ENCODE results near the gene CAMK2A. TPM values are rescaled to one million over a fixed set of nuclear protein-coding genes. Genes with fewer than 3 reads are reported as not detected.

The CAMK2A gene
- total and polyA plus RNA-seq, 11 donors: 3.2 to 26.0 (median 15.2) TPM

DNA sequence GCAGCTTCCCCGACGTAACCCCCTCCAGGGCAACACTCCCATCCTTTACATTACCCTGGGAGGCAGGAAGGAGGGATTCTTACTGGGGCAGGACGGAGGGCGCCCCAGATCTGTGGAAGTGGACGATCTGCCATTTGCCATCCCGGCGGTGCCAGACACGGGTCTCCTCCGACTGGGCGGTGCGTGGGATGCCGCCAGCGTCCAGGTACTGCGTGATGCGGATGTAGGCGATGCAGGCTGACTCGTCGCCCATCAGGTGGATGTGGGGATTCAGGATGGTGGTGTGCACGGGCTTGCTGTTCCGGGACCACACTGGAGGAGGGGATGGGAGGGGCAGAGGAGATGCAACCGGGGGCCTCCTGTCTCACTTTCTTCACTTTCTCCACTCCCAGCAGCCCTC is 66.7 kb downstream of the CAMK2A start:
- H3K9me3 ChIP-seq: no peaks in the 10 kb centered on the region
- H3K36me3 ChIP-seq: no peaks in the 10 kb centered on the region
- no peak for TF ChIP-seq POLR2A (IDR thresholded peaks at IDR 0.05)
- TF ChIP-seq, protein P1, sequence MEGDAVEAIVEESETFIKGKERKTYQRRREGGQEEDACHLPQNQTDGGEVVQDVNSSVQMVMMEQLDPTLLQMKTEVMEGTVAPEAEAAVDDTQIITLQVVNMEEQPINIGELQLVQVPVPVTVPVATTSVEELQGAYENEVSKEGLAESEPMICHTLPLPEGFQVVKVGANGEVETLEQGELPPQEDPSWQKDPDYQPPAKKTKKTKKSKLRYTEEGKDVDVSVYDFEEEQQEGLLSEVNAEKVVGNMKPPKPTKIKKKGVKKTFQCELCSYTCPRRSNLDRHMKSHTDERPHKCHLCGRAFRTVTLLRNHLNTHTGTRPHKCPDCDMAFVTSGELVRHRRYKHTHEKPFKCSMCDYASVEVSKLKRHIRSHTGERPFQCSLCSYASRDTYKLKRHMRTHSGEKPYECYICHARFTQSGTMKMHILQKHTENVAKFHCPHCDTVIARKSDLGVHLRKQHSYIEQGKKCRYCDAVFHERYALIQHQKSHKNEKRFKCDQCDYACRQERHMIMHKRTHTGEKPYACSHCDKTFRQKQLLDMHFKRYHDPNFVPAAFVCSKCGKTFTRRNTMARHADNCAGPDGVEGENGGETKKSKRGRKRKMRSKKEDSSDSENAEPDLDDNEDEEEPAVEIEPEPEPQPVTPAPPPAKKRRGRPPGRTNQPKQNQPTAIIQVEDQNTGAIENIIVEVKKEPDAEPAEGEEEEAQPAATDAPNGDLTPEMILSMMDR (IDR thresholded peaks at IDR 0.05): no peak
- DNase-seq (no peak), ATAC-seq (no peak)
- H3K27me3 ChIP-seq: no peaks in the 10 kb centered on the region
- no peak overlapping the region for H3K27ac ChIP-seq
- H3K4me3 ChIP-seq: no peak overlapping the region
- WGBS, 4 donors: 91 to 95% (median 94%) methylated on average over 18 to 21 of the region's 21 CpGs
- H3K4me1 ChIP-seq: peaks cover 0 to 5% (median 1%) of the 10 kb centered on the region in 12 donors
- intact Hi-C loops (cut with DNase I): loop anchor here in 1 of 10 donors (5.0 kb wide), 1 partner anchor 196 kb away; no protein-coding TSS in a partner anchor

DNA sequence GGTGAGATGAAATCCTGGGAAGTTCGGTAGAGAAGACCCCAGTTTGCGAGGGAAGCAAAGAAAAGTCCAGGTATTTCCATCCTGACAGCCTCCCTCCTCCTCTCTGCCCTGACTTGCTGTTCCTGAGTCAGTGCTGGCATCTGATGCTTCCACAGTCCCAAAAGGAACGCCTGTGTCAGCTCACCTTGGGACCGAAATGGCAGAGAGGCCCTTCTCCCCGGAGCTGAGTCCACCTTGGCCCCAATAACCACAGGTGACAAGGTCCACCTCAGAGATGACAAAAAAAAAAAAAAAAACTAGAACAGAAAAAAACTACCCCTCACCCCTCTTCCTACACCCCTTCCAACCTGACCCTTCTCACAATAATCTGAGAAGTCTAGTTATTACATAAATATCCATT is 68.1 kb downstream of the CAMK2A start:
- 81 to 85% (median 84%) methylated on average over 5 of the region's 5 CpGs for WGBS, 4 donors
- TF ChIP-seq, protein P1 (IDR thresholded peaks at IDR 0.05): no peak
- no peak for TF ChIP-seq POLR2A (IDR thresholded peaks at IDR 0.05)
- intact Hi-C loops (cut with DNase I): loop anchor here in 1 of 10 donors (5.0 kb wide), 1 partner anchor 194 kb away; no protein-coding TSS in a partner anchor

DNA sequence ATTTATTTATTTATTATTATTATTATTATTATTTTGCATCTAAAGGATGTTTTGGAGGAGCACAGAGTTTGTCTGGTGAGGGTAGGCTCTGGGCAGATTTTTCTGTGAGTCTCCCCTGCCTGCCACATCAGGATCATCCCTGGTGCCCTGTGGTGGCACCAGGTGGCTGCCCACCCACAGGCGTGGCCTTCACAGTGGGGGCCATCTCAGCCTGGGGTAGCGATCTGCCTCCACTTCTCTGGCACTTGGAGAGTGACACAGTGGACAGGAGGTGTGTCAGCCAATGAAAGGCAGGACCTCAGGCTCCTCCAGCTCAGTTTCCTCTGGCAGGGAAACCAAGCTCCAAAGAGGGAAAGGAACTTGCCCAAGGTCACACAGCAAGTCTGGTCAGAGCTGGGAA is 69.7 kb downstream of the CAMK2A start:
- intact Hi-C loops (cut with DNase I): loop anchor here (2.0 to 10.0 kb wide), 8 partner anchors 89 to 585 kb away; no protein-coding TSS in a partner anchor
- TF ChIP-seq, protein P1 (IDR thresholded peaks at IDR 0.05): no peak
- no peak for TF ChIP-seq POLR2A (IDR thresholded peaks at IDR 0.05)
- H3K9me3 ChIP-seq: no peaks in the 10 kb centered on the region
- H3K36me3 ChIP-seq: no peaks in the 10 kb centered on the region
- ATAC-seq (no peak), DNase-seq (no peak)
- H3K4me1 ChIP-seq: peaks cover 0 to 21% (median 4%) of the 10 kb centered on the region in 12 donors
- no peaks in the 10 kb centered on the region for H3K27me3 ChIP-seq
- 69 to 91% (median 84%) methylated on average over 2 of the region's 2 CpGs for WGBS, 4 donors
- H3K4me3 ChIP-seq: no peak overlapping the region
- no peak overlapping the region for H3K27ac ChIP-seq

More for the DNA sequence above, 68.1 kb downstream of the CAMK2A start:
- Histone ChIP-seq H3K9me3 (no peaks in the 10 kb centered on the region), H3K4me3 (no peak overlapping the region), H3K4me1 (peaks cover 0 to 10% (median 4%) of the 10 kb centered on the region in 12 donors), H3K27me3 (no peaks in the 10 kb centered on the region), H3K36me3 (no peaks in the 10 kb centered on the region), H3K27ac (no peak overlapping the region)
- ATAC-seq (no peak), DNase-seq (no peak)

DNA sequence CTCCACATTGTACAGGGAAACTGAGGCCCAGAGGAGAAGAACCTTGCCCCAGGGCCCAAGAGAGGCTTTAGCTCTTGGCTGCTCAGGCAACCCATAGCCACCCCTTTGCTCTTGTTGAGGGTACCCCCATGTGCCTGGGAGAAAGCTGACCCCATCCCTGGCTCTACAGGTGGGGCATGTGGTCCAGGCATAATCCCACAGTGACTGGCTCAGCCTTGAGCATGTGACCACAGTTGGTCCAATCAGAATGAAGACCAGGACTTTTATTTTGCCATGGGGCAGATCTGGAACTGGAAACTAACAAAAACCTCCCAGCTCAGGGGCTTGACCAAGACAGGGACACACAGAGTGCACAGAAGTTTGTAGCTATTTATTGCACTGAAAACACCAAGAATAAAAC is 70.4 kb downstream of the CAMK2A start:
- TF ChIP-seq POLR2A (IDR thresholded peaks at IDR 0.05): no peak
- TF ChIP-seq, protein P1 (IDR thresholded peaks at IDR 0.05): no peak
- intact Hi-C loops (cut with DNase I): loop anchor here in 9 of 10 donors (2.0 to 10.0 kb wide), 8 partner anchors 88 to 584 kb away; no protein-coding TSS in a partner anchor
- no peak overlapping the region for H3K27ac ChIP-seq
- no peaks in the 10 kb centered on the region for H3K27me3 ChIP-seq
- DNase-seq (no peak), ATAC-seq (no peak)
- H3K9me3 ChIP-seq: no peaks in the 10 kb centered on the region
- no peaks in the 10 kb centered on the region for H3K36me3 ChIP-seq
- no peak overlapping the region for H3K4me3 ChIP-seq
- H3K4me1 ChIP-seq: peaks cover 0 to 28% (median 11%) of the 10 kb centered on the region in 12 donors
